ENCODE data around the gene RNF168.

GRCh38 chr3:196519718-196520082 lies 16.1 kb upstream of the RNF168 start:
- no peak for TF ChIP-seq EP300 (IDR thresholded peaks at IDR 0.05)
- TF ChIP-seq POLR2A (IDR thresholded peaks at IDR 0.05), result no peak
- TF ChIP-seq CTCF (IDR thresholded peaks at IDR 0.05), result no peak
